Measurements from ENCODE around the gene DCTD.

The DCTD gene

GRCh38 chr4:182873289-182873688 is 43.9 kb downstream of the DCTD start:
- TF ChIP-seq TAF1 (IDR thresholded peaks at IDR 0.05; ENCODE audit: borderline replicate concordance, insufficient read depth, low read length) (no peak), FOXP2 (optimal IDR thresholded peaks at IDR 0.05; ENCODE audit: borderline replicate concordance, extremely low read depth, extremely low read length, insufficient read depth) (no peak), POLR2AphosphoS5 (IDR thresholded peaks at IDR 0.05; ENCODE audit: low read depth, low read length) (no peak), SIN3A (IDR thresholded peaks at IDR 0.05; ENCODE audit: borderline replicate concordance, insufficient read depth, low read length) (no peak), REST (IDR thresholded peaks at IDR 0.05; ENCODE audit: insufficient read depth in 1 of 2, low read depth in 2 of 2, low read length in 2 of 2) (no peak)

GRCh38 chr4:182872886-182873285 is 44.3 kb downstream of the DCTD start:
- no peak for TF ChIP-seq FOXP2 (optimal IDR thresholded peaks at IDR 0.05; ENCODE audit: borderline replicate concordance, extremely low read depth, extremely low read length, insufficient read depth)
- TF ChIP-seq TAF1 (IDR thresholded peaks at IDR 0.05; ENCODE audit: borderline replicate concordance, insufficient read depth, low read length), result no peak
- no peak for TF ChIP-seq POLR2AphosphoS5 (IDR thresholded peaks at IDR 0.05; ENCODE audit: low read depth, low read length)

GRCh38 chr4:182871616-182872015 is 45.6 kb downstream of the DCTD start:
- TF ChIP-seq FOXP2 (optimal IDR thresholded peaks at IDR 0.05; ENCODE audit: borderline replicate concordance, extremely low read depth, extremely low read length, insufficient read depth) (no peak), SIN3A (IDR thresholded peaks at IDR 0.05; ENCODE audit: borderline replicate concordance, insufficient read depth, low read length) (no peak), POLR2AphosphoS5 (IDR thresholded peaks at IDR 0.05; ENCODE audit: low read depth, low read length) (no peak), REST (IDR thresholded peaks at IDR 0.05; ENCODE audit: insufficient read depth in 1 of 2, low read depth in 2 of 2, low read length in 2 of 2) (no peak), TAF1 (IDR thresholded peaks at IDR 0.05; ENCODE audit: borderline replicate concordance, insufficient read depth, low read length) (no peak)

- TF ChIP-seq TAF1 (IDR thresholded peaks at IDR 0.05; ENCODE audit: borderline replicate concordance, insufficient read depth, low read length) (no peak), POLR2AphosphoS5 (IDR thresholded peaks at IDR 0.05; ENCODE audit: low read depth, low read length) (no peak), FOXP2 (optimal IDR thresholded peaks at IDR 0.05; ENCODE audit: borderline replicate concordance, extremely low read depth, extremely low read length, insufficient read depth) (no peak), SIN3A (IDR thresholded peaks at IDR 0.05; ENCODE audit: borderline replicate concordance, insufficient read depth, low read length) (no peak), REST (IDR thresholded peaks at IDR 0.05; ENCODE audit: insufficient read depth in 1 of 2, low read depth in 2 of 2, low read length in 2 of 2) (no peak)
Observed at GRCh38 chr4:182869697-182870096, 47.5 kb downstream of the DCTD start.

GRCh38 chr4:182866746-182867145 is 50.4 kb downstream of the DCTD start:
- no peak for TF ChIP-seq SIN3A (IDR thresholded peaks at IDR 0.05; ENCODE audit: borderline replicate concordance, insufficient read depth, low read length)
- no peak for TF ChIP-seq POLR2AphosphoS5 (IDR thresholded peaks at IDR 0.05; ENCODE audit: low read depth, low read length)
- no peak for TF ChIP-seq REST (IDR thresholded peaks at IDR 0.05; ENCODE audit: insufficient read depth in 1 of 2, low read depth in 2 of 2, low read length in 2 of 2)
- TF ChIP-seq TAF1 (IDR thresholded peaks at IDR 0.05; ENCODE audit: borderline replicate concordance, insufficient read depth, low read length), result no peak
- TF ChIP-seq FOXP2 (optimal IDR thresholded peaks at IDR 0.05; ENCODE audit: borderline replicate concordance, extremely low read depth, extremely low read length, insufficient read depth), result no peak
